Gastroesophageal sphincter (tissue), 4 donors: ENCODE results near the gene DHCR24. TPM values are rescaled to one million over a fixed set of nuclear protein-coding genes. Genes with fewer than 3 reads are reported as not detected.
"Not testable (repeated sequence)": the region's sequence is repeated elsewhere in the genome, so short reads cannot be mapped to it uniquely, and the experiment has no call there.

Experiments used
- ATAC-seq: fragments of 150-250 bp; one replicate; pipeline ENCODE4 v1.9.1; 2016; ENCODE audit warnings: mild to moderate bottlenecking, moderate library complexity
- H3K27ac ChIP-seq, 4 donors: fragments of 200-600 bp; sonication (generic) in 3 of 4; 1 replicate in 3 of 4; 2 replicates in 1 of 4; pipeline ENCODE4 v1.5.1; 2016 to 2019
- H3K27me3 ChIP-seq: fragments of 200-600 bp; sonication (generic); one replicate; pipeline ENCODE4 v1.5.1; 2019
- H3K36me3 ChIP-seq, 2 donors: fragments of 200-600 bp; sonication (generic); one replicate each; pipeline ENCODE4 v1.5.1; 2019; ENCODE audit warnings: control low read depth in 1 of 2
- H3K4me1 ChIP-seq, 3 donors: fragments of 200-600 bp; sonication (generic); 1 replicate in 2 of 3; 2 replicates in 1 of 3; pipeline ENCODE4 v1.5.1; 2016 to 2019; ENCODE audit warnings: control low read depth in 2 of 3
- H3K4me3 ChIP-seq, 2 donors: fragments of 200-600 bp; sonication (generic); one replicate each; pipeline ENCODE4 v1.5.1; 2019; ENCODE audit warnings: mild to moderate bottlenecking in 1 of 2, moderate library complexity in 1 of 2
- H3K9me3 ChIP-seq, 3 donors: fragments of 200-600 bp; sonication (generic); one replicate each; pipeline ENCODE4 v1.5.1; 2017 to 2019; ENCODE audit warnings: control low read depth in 2 of 3
- CTCF ChIP-seq, 4 experiments: fragments of 200-600 bp in 2 of 4; fragments of 450-650 bp in 2 of 4; sonication (generic) in 1 of 4; IDR thresholded peaks; one replicate each; pipeline ENCODE4 v1.5.1; 2017 to 2019; ENCODE audit warnings: antibody characterized with exemption in 4 of 4, mild to moderate bottlenecking in 2 of 4, moderate library complexity in 2 of 4
- EP300 ChIP-seq: sonication (generic); formaldehyde crosslinking; IDR thresholded peaks from one replicate; pipeline ENCODE4 v1.6.1; 2017; ENCODE audit warnings: antibody characterized with exemption, mild to moderate bottlenecking
- POLR2A ChIP-seq, 2 donors: fragments of 450-650 bp; IDR thresholded peaks; one replicate each; pipeline ENCODE4 v1.6.1; 2017; ENCODE audit warnings: antibody characterized with exemption in 2 of 2, mild to moderate bottlenecking in 2 of 2, moderate library complexity in 1 of 2
- POLR2AphosphoS5 ChIP-seq: sonication (generic); formaldehyde crosslinking; IDR thresholded peaks from one replicate; pipeline ENCODE4 v1.6.1; 2017; ENCODE audit warnings: antibody characterized with exemption
- WGBS, 2 donors: methylation state at CpG; one replicate each; pipeline ENCODE4 v1.1.5; 2018; ENCODE audit warnings: low coverage in 1 of 2; 5-methylcytosine and 5-hydroxymethylcytosine counted together
- total RNA-seq, 4 donors: library from RNA; depleted of rRNA; stranded (reverse); fragments of >200 nt; gene quantifications; one replicate each; pipeline ENCODE4 v1.1.0, GENCODE V29; 2016

The DHCR24 gene
- total RNA-seq, 4 donors from 2014 or later = 7.9 to 31.9 (median 15.9) TPM

- Histone ChIP-seq H3K4me1 (peaks cover 0 to 6% (median 0%) of the 10 kb centered on the region in 3 donors), H3K9me3 (no peaks in the 10 kb centered on the region), H3K4me3 (no peak overlapping the region), H3K27ac (no peak overlapping the region), H3K36me3 (no peaks in the 10 kb centered on the region), H3K27me3 (no peaks in the 10 kb centered on the region)
- 61 to 78% methylated on average over 3 to 4 of the region's 4 CpGs for WGBS, 2 donors
- TF ChIP-seq POLR2A (IDR thresholded peaks at IDR 0.05) (no peak), POLR2AphosphoS5 (no peak), EP300 (no peak), CTCF (IDR thresholded peaks at IDR 0.05) (no peak)
- ATAC-seq = no peak
Measured at GRCh38 chr1:54922040-54922761, 35.2 kb upstream of the DHCR24 start.

- H3K36me3 ChIP-seq = no peaks in the 10 kb centered on the region
- H3K4me1 ChIP-seq = no peaks in the 10 kb centered on the region
- H3K9me3 ChIP-seq = no peaks in the 10 kb centered on the region
- no peaks in the 10 kb centered on the region for H3K27me3 ChIP-seq
- H3K4me3 ChIP-seq = no peak overlapping the region
- WGBS, 2 donors = 73 to 83% methylated on average over 5 to 6 of the region's 6 CpGs
- no peak for ATAC-seq
- no peak overlapping the region for H3K27ac ChIP-seq
- TF ChIP-seq CTCF (IDR thresholded peaks at IDR 0.05) (no peak), POLR2AphosphoS5 (no peak), EP300 (no peak)
Measured at GRCh38 chr1:54919367-54920359, 32.7 kb upstream of the DHCR24 start.

GRCh38 chr1:54911076-54911475 lies 24.1 kb upstream of the DHCR24 start:
- not testable (repeated sequence) for ATAC-seq, H3K4me1 ChIP-seq
- WGBS, 2 donors = 82% methylated on average over 7 of the region's 14 CpGs; no CpG with 5 or more reads in 1 of the 2 donors

GRCh38 chr1:54906586-54906985 lies 19.6 kb upstream of the DHCR24 start:
- no peaks in the 10 kb centered on the region for H3K9me3 ChIP-seq
- H3K36me3 ChIP-seq = no peaks in the 10 kb centered on the region
- TF ChIP-seq CTCF (IDR thresholded peaks at IDR 0.05) (no peak), POLR2AphosphoS5 (no peak), EP300 (no peak), POLR2A (IDR thresholded peaks at IDR 0.05) (no peak)
- H3K27me3 ChIP-seq = no peaks in the 10 kb centered on the region
- no peak overlapping the region for H3K4me3 ChIP-seq
- no peaks in the 10 kb centered on the region for H3K4me1 ChIP-seq
- no peak for ATAC-seq
- 64 to 75% methylated on average over 2 of the region's 6 CpGs for WGBS, 2 donors
- no peak overlapping the region for H3K27ac ChIP-seq

More at GRCh38 chr1:54911076-54911475, 24.1 kb upstream of the DHCR24 start:
- not testable (repeated sequence) for H3K27me3 ChIP-seq, H3K4me3 ChIP-seq, H3K36me3 ChIP-seq, H3K27ac ChIP-seq, H3K9me3 ChIP-seq

GRCh38 chr1:54904476-54905048 lies 17.6 kb upstream of the DHCR24 start:
- no peak for ATAC-seq
- TF ChIP-seq POLR2AphosphoS5 (no peak), CTCF (IDR thresholded peaks at IDR 0.05) (no peak), EP300 (no peak), POLR2A (IDR thresholded peaks at IDR 0.05) (no peak)

More at GRCh38 chr1:54904476-54905048, 17.6 kb upstream of the DHCR24 start:
- Histone ChIP-seq H3K36me3 (no peaks in the 10 kb centered on the region), H3K9me3 (no peaks in the 10 kb centered on the region), H3K4me1 (no peaks in the 10 kb centered on the region), H3K27me3 (no peaks in the 10 kb centered on the region), H3K27ac (no peak overlapping the region), H3K4me3 (no peak overlapping the region)
- WGBS, 2 donors = 48 to 50% methylated on average over 2 of the region's 2 CpGs
